GM18907 (cell line): ENCODE results near the gene NAP1L2.
A peak's percentile ranks its signal among the peaks of the same experiment; 100 is the strongest.
"Not testable (repeated sequence)": the region's sequence is repeated elsewhere in the genome, so short reads cannot be mapped to it uniquely, and the experiment has no call there.

Source experiments
- ATAC-seq: cut with Tn5 transposase; IDR thresholded peaks from one replicate; pipeline ENCODE4 v1.9.1; 2021; ENCODE audit warnings: mild to moderate bottlenecking, moderate library complexity; ENCODE audit not compliant: unreplicated experiment

Gene NAP1L2

DNA sequence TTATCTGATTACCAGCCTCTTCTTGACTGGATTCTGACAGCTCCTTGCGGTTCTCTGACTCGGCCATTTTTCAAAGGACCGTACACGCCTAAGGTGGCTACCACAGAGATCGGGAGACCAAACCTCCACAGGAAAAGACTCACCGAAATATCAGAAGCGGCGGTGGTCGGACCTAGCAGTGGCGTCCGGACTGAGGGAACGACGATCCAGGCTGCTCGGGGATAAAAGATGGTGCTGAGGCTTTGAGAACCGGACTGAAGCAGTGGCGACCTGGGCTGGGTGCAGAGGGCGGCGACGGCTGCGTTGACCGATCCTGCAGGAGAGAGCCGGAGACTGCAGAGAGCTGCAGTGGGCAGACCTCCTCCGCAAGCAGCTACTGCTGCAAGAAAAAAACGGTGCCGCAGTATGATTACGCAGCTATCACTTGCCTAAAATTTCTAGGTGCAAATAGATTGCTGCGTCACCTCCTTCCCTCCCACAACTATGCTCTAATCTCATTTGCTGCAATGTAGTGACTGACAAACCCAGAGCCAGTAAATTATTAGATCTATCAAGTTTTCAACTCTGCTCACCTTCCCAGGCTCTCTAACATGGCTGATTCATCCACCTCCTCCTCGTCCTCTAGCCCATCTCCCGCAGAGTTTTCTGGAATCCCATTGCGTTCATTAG, at the start of gene NAP1L2:
TSS of gene NAP1L2 (minus strand) at position 426 of the 669 bp plus-strand sequence. CDS start at position 67, 359 bp downstream.
- peak; percentile 72 for ATAC-seq

DNA sequence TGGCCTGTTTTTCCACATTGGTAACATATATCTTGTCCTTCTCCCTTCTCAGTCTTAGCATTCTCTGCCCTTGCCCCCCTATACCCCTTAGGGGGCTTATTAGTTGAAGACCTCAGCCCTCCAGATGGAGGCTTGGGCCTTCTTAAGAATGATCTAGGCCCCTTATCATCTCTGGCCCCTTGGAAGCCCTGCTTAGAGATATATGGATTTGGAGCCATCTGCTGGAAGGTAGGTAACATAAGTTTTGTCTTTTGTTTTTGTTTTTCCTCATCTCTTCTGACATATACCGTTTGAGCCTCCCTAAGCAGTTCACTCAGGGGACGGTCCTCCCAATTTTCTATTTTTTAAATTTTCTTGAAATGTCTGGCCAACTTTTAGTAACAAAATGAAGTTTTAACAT, 48.3 kb upstream of the NAP1L2 start:
- ATAC-seq: no peak

DNA sequence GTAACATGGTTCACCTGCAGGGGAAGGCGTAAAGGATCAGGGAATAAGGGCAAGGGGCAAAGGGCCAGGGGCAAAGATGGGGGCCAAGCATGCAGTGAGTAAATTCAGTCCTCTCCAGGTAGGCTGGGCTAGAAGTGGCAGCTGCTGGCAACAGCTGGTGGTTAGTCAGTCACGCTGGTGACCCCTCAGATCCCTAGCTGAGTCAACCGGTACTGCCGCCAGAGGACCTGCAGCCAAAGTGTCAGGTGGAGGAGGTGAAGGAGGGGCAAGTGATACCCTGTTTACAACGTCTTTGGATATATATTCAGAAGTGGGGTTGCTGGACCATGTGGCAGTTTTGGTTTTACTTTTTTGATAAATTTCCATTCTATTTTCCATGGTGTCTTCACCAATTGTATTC, 24.6 kb upstream of the NAP1L2 start:
- no peak for ATAC-seq

- no peak for ATAC-seq
Measured at GRCh38 chrX:73217621-73218020, 3.0 kb upstream of the NAP1L2 start.

DNA sequence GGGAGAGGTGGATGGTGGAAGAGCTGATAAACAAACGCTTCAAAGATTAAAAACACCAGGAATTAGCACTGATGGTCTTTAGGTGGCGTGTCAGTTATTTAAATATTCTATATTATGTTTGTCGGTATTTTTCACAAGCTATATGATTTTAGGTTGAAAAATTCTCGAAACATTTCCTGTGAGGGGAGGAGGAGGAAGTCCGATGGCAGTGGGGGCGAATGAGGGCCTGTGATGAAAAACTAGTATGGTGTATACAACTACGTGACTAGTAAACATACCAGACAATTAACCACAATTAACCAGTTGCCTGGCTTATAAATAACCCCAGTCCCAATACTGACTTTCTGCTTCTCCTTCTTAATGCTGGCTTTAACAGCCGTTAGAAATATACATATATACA, 595 bp upstream of the NAP1L2 start:
- ATAC-seq: no peak

DNA sequence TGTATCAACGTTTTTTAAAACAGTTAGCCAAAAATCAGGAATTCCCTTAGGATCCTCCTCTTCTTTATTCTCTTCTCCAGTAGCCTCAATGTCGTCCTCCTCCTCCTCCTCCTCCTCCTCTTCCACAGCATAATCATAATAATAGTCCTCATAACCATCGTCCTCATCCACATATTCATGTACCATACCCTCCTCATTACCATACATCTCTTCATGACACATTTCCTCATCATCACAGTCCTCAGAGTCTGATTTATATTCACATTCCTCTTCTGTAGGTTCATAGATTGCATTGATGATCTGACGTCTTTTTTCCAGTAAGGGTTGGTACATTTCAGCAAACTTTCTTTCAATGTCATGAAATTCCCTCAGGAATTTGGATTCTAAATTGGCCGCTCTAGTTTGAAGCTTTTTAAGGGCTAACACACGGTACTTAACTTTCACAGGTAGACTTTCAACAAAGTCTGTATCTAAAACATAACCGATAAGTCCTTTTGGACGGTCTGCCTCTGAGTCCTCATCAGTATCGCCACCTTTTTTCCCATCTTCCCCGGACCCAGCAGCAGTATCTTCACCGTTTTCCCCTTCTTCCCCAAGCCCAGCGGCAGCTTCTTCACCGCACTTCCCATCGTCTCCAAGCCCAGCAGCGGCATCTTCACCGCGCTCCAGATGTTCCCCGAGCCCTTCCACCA, 771 bp downstream of the NAP1L2 start:
- no peak for ATAC-seq

DNA sequence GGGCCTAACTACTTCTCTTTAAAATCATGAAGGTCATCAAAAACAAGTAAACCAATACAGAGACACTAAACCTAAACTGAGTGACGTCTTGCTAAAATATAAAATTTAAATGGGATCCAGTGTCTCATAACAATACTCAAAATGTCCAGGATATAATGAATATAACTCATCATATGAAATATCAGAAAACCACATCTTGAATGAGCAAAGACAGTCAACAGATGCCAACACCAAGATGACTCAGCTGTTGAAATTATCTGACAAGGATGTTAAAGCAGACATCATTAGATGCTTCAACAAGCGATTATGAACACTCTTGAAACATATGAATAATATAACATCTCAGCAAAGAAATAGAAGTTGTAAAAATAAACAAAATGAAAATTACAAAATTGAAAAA, 8.3 kb downstream of the NAP1L2 start:
- ATAC-seq: no peak

DNA sequence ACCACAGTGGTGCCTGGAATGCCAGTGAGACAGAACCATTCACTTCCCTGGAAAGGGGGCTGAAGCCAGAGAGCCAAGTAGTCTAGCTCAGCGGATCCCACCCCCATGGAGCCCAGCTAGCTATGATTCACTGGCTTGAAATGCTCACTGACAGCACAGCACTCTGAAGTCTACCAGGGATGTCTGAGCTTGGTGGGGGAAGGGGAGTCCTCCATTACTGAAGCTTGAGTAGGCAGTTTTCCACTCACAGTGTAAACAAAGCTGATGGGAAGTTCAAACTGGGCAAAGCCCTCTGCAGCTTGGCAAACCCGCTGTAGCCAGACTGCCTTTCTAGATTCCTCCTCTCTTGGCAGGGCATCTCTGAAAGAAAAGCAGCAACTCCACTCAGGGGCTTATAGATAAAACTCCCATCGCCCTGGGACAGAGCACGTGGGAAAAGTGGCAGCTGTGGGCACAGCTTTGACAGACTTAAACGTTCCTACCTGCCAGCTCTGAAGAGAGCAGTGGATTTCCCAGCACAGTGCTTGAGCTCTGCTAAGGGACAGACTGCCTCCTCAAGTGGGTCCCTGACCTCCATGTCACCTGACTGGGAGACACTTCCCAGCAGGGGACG, 32.0 kb downstream of the NAP1L2 start:
- no peak for ATAC-seq

DNA sequence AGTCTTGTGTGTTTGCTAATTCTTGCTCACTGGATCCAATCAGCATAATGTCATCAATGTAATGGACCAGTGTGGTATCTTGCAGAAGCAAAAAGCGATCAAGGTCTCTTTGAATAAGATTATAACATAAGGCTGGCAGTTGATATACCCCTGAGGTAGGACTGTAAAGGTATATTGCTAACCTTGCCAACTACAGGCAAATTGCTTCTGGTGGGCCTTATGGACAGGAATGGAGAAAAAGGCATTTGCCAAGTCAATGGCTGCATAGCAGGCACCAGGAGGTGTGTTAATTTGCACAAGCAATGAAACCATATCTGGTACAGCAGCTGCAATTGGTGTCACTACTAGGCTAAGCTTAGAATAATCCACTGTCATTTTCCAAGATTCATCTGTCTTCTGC, 45.7 kb downstream of the NAP1L2 start:
- not testable (repeated sequence) for ATAC-seq
